COR-L47 (cell line): Measurements from ENCODE around the gene HSH2D.
A peak's percentile ranks its signal among the peaks of the same experiment; 100 is the strongest.
"Not testable (repeated sequence)": the region's sequence is repeated elsewhere in the genome, so short reads cannot be mapped to it uniquely, and the experiment has no call there.

ENCODE experiments used
- DNase-seq: peaks from one replicate; lab custom pipeline; 2025; lab: John Stamatoyannopoulos, UW

HSH2D gene

GRCh38 chr19:16143399-16144215 lies at the start of gene HSH2D:
TSS of gene HSH2D (plus strand) at chr19:16143685. CDS start at chr19:16148751, 5,066 bp downstream.
- DNase-seq, result peak; percentile 8

- no peak for DNase-seq
Measured at GRCh38 chr19:16094360-16095070, 49.0 kb upstream of the HSH2D start.

- no peak for DNase-seq
Measured at GRCh38 chr19:16095071-16095571, 48.4 kb upstream of the HSH2D start.

GRCh38 chr19:16096280-16096855 lies 47.1 kb upstream of the HSH2D start:
- no peak for DNase-seq

GRCh38 chr19:16098416-16098768 lies 45.1 kb upstream of the HSH2D start:
- no peak for DNase-seq

- no peak for DNase-seq
Measured at GRCh38 chr19:16098821-16099220, 44.7 kb upstream of the HSH2D start.

GRCh38 chr19:16099314-16099965 lies 44.0 kb upstream of the HSH2D start:
- not testable (repeated sequence) for DNase-seq

- DNase-seq, result no peak
Measured at GRCh38 chr19:16100524-16100923, 43.0 kb upstream of the HSH2D start.

GRCh38 chr19:16104722-16105121 lies 38.8 kb upstream of the HSH2D start:
- DNase-seq, result no peak

GRCh38 chr19:16106121-16106520 lies 37.4 kb upstream of the HSH2D start:
- no peak for DNase-seq

- DNase-seq, result peak; percentile 99
Measured at GRCh38 chr19:16111160-16111908, 32.2 kb upstream of the HSH2D start, which contains the start of gene RAB8A. TSS of gene RAB8A (plus strand) at chr19:16111889. CDS start at chr19:16111902, 13 bp downstream.

- DNase-seq, result no peak
Measured at GRCh38 chr19:16111909-16112752, 31.4 kb upstream of the HSH2D start.

- DNase-seq, result no peak
Measured at GRCh38 chr19:16112778-16113177, 30.7 kb upstream of the HSH2D start.

- DNase-seq, result no peak
Measured at GRCh38 chr19:16113727-16114126, 29.8 kb upstream of the HSH2D start.

- no peak for DNase-seq
Measured at GRCh38 chr19:16115301-16116039, 28.0 kb upstream of the HSH2D start.

GRCh38 chr19:16116067-16116466 lies 27.4 kb upstream of the HSH2D start:
- DNase-seq, result no peak

GRCh38 chr19:16117594-16118033 lies 25.9 kb upstream of the HSH2D start:
- DNase-seq, result no peak

GRCh38 chr19:16118489-16119033 lies 24.9 kb upstream of the HSH2D start:
- no peak for DNase-seq

GRCh38 chr19:16119075-16119857 lies 24.2 kb upstream of the HSH2D start:
- DNase-seq, result not testable (repeated sequence)
